Pulmonary artery endothelial cell (primary cell): ENCODE results near the gene CPEB4. TPM values are rescaled to one million over a fixed set of nuclear protein-coding genes. Genes with fewer than 3 reads are reported as not detected.

Source experiments
- DNase-seq: peaks from one replicate; pipeline ENCODE4 v3.0.0-alpha.2; 2011; ENCODE audit warnings: low read depth, low spot score
- total RNA-seq: library from RNA; depleted of rRNA; stranded (reverse); fragments of >200 nt; gene quantifications from 2 replicates; pipeline ENCODE4 v1.2.3, GENCODE V29; 2014

Gene CPEB4
- total RNA-seq, 1 donor from 2014 or later, result 12.6 TPM

GRCh38 chr5:173884402-173885053, 3.6 kb upstream of the CPEB4 start:
- no peak for DNase-seq

GRCh38 chr5:173885054-173885443, 3.1 kb upstream of the CPEB4 start:
- DNase-seq, result no peak

- peak; percentile 52 for DNase-seq
Measured at GRCh38 chr5:173885475-173886010, 2.6 kb upstream of the CPEB4 start.

- no peak for DNase-seq
Measured at GRCh38 chr5:173886150-173886549, 2.0 kb upstream of the CPEB4 start.

- no peak for DNase-seq
Measured at GRCh38 chr5:173888473-173889131, 453 bp downstream of the CPEB4 start.

- DNase-seq, result no peak
Measured at GRCh38 chr5:173890195-173890991, 2.2 kb downstream of the CPEB4 start.

GRCh38 chr5:173891308-173892116, 3.4 kb downstream of the CPEB4 start:
- DNase-seq, result no peak

GRCh38 chr5:173893192-173893561, 5.0 kb downstream of the CPEB4 start:
- DNase-seq, result no peak

- DNase-seq, result no peak
Measured at GRCh38 chr5:173895401-173896165, 7.4 kb downstream of the CPEB4 start.

- no peak for DNase-seq
Measured at GRCh38 chr5:173896631-173897030, 8.5 kb downstream of the CPEB4 start.

GRCh38 chr5:173901705-173902104, 13.6 kb downstream of the CPEB4 start:
- no peak for DNase-seq

GRCh38 chr5:173902334-173902733, 14.2 kb downstream of the CPEB4 start:
- DNase-seq, result no peak

- DNase-seq, result no peak
Measured at GRCh38 chr5:173902743-173903142, 14.6 kb downstream of the CPEB4 start.

GRCh38 chr5:173903396-173904140, 15.4 kb downstream of the CPEB4 start:
- DNase-seq, result no peak

GRCh38 chr5:173904151-173904550, 16.0 kb downstream of the CPEB4 start:
- no peak for DNase-seq

GRCh38 chr5:173907284-173907683, 19.1 kb downstream of the CPEB4 start:
- DNase-seq, result no peak

- DNase-seq, result no peak
Measured at GRCh38 chr5:173907686-173908371, 19.7 kb downstream of the CPEB4 start.

- no peak for DNase-seq
Measured at GRCh38 chr5:173909199-173909598, 21.1 kb downstream of the CPEB4 start.

- DNase-seq, result no peak
Measured at GRCh38 chr5:173910215-173910614, 22.1 kb downstream of the CPEB4 start.
